Endothelial cell of umbilical vein (primary cell): ENCODE data around the gene ATAT1.

Source experiments
- FOS ChIP-seq: IDR thresholded peaks from 2 replicates; pipeline ENCODE4 v1.6.1; 2011; ENCODE audit warnings: mild to moderate bottlenecking, low read length, moderate library complexity, borderline replicate concordance; ENCODE audit not compliant: insufficient read depth
- JUN ChIP-seq: IDR thresholded peaks from 2 replicates; pipeline ENCODE4 v1.6.1; 2011; ENCODE audit warnings: borderline replicate concordance, low read depth; ENCODE audit not compliant: insufficient read length, insufficient read depth
- POLR2A ChIP-seq: IDR thresholded peaks from 2 replicates; pipeline ENCODE4 v1.6.1; 2012; ENCODE audit warnings: low read depth, mild to moderate bottlenecking, control low read depth, low read length
- POLR2AphosphoS5 ChIP-seq: IDR thresholded peaks from 2 replicates; pipeline ENCODE4 v1.6.1; 2012; ENCODE audit warnings: low read depth, mild to moderate bottlenecking, control low read depth, low read length, moderate library complexity; ENCODE audit not compliant: insufficient read depth
- TF ChIP-seq, protein P1 (sequence below), 2 donors: IDR thresholded peaks; 1 replicate in 1 of 2; 2 replicates in 1 of 2; pipeline ENCODE4 v1.5.1; 2011; ENCODE audit warnings: low read length in 2 of 2, mild to moderate bottlenecking in 2 of 2, moderate library complexity in 2 of 2, control low read depth in 1 of 2, inconsistent platforms in 1 of 2, low read depth in 1 of 2; ENCODE audit not compliant: insufficient read depth in 1 of 2; ENCODE audit errors: extremely low read depth in 1 of 2
- TF ChIP-seq, protein P2 (sequence below): IDR thresholded peaks from 2 replicates; pipeline ENCODE4 v1.6.1; 2011; ENCODE audit not compliant: insufficient read depth, insufficient read length

DNA sequence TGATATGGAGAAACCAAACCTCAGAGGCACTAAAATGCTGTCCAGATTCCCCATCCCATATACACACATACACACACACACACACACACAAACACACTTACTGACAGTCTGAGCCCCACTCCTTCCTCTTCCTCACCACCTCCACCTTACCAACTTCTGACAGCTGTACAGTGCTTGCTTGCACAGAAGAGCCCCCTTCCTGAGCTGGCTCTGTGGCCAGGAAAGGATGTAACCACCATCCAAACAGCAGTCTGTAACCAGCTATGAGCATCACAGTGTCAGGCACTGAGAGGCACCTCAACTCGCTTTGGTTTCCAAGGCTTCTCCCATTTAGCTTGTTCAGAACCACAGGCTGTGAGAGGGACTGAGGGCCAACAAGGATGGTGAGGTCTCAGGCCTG lies 14.4 kb downstream of the ATAT1 start:
- TF ChIP-seq JUN (no peak), POLR2A (no peak), FOS (no peak), POLR2AphosphoS5 (no peak)
- TF ChIP-seq, protein P1, sequence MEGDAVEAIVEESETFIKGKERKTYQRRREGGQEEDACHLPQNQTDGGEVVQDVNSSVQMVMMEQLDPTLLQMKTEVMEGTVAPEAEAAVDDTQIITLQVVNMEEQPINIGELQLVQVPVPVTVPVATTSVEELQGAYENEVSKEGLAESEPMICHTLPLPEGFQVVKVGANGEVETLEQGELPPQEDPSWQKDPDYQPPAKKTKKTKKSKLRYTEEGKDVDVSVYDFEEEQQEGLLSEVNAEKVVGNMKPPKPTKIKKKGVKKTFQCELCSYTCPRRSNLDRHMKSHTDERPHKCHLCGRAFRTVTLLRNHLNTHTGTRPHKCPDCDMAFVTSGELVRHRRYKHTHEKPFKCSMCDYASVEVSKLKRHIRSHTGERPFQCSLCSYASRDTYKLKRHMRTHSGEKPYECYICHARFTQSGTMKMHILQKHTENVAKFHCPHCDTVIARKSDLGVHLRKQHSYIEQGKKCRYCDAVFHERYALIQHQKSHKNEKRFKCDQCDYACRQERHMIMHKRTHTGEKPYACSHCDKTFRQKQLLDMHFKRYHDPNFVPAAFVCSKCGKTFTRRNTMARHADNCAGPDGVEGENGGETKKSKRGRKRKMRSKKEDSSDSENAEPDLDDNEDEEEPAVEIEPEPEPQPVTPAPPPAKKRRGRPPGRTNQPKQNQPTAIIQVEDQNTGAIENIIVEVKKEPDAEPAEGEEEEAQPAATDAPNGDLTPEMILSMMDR (IDR thresholded peaks at IDR 0.05; ENCODE audit: extremely low read depth in 1 of 2, insufficient read depth in 1 of 2, low read depth in 1 of 2, low read length in 2 of 2): no peak
- TF ChIP-seq, protein P2, sequence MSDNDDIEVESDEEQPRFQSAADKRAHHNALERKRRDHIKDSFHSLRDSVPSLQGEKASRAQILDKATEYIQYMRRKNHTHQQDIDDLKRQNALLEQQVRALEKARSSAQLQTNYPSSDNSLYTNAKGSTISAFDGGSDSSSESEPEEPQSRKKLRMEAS: no peak
